ENCODE results near the gene LARGE2.
"Not testable (repeated sequence)": the region's sequence is repeated elsewhere in the genome, so short reads cannot be mapped to it uniquely, and the experiment has no call there.

The LARGE2 gene

GRCh38 chr11:45899448-45900174, 22.8 kb upstream of the LARGE2 start:
- no peak for DNase-seq (ENCODE audit: low read depth, low spot score)
- Histone ChIP-seq H3K9me3 (ENCODE audit: low read depth, low read length) (no peaks in the 10 kb centered on the region), H3K4me3 (peak overlapping the region; percentile 79), H3K9ac (ENCODE audit: insufficient read length) (no peak overlapping the region), H3K36me3 (ENCODE audit: insufficient read depth, low read length) (no peaks in the 10 kb centered on the region), H3K27ac (no peak overlapping the region)
- TF ChIP-seq POLR2AphosphoS5 (IDR thresholded peaks at IDR 0.05; ENCODE audit: borderline replicate concordance, low read depth, low read length) = no peak
- TF ChIP-seq EZH2 (IDR thresholded peaks at IDR 0.05) = no peak
- TF ChIP-seq FOXP2 (optimal IDR thresholded peaks at IDR 0.05; ENCODE audit: control extremely low read depth, extremely low read length, insufficient read depth) = no peak

DNA sequence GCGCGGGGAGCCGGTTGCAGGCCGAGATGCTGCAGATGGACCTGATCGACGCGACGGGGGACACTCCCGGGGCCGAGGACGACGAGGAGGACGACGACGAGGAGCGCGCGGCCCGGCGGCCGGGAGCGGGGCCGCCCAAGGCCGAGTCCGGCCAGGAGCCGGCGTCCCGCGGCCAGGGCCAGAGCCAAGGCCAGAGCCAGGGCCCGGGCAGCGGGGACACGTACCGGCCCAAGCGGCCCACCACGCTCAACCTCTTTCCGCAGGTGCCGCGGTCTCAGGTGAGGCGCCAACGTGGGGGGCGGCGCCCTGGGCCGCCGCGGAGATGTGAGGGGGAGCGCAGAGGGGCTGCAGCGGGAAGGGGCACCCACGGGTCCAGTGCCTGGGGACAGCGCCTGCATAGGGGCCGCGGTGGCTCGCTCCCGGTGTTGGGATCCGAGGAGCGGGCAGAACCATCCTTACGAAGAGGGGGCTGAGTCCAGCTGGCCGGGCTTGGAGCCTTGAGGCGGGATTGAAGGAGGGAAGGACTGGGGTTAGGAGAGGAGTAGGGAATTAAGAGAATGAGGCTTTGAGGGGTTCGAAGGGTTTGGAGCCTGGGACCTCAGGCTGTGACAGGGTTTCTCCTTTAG, 22.2 kb upstream of the LARGE2 start:
- H3K36me3 ChIP-seq (ENCODE audit: insufficient read depth, low read length); H3K9ac ChIP-seq (ENCODE audit: insufficient read length); DNase-seq (ENCODE audit: low read depth, low spot score); H3K9me3 ChIP-seq (ENCODE audit: low read depth, low read length); H3K27ac ChIP-seq: not testable (repeated sequence)
- H3K4me3 ChIP-seq = peak overlapping the region; percentile 79

- peak overlapping the region; percentile 79; the same call in 1 of the 2 replicates for H3K4me3 ChIP-seq
- DNase-seq (ENCODE audit: low read depth, low spot score) = no peak
- no peak for TF ChIP-seq EZH2 (IDR thresholded peaks at IDR 0.05)
- no peak overlapping the region for H3K9ac ChIP-seq (ENCODE audit: insufficient read length)
- H3K36me3 ChIP-seq (ENCODE audit: insufficient read depth, low read length) = no peaks in the 10 kb centered on the region
- no peak overlapping the region for H3K27ac ChIP-seq
- no peaks in the 10 kb centered on the region for H3K9me3 ChIP-seq (ENCODE audit: low read depth, low read length)
These were observed 21.4 kb upstream of the LARGE2 start for GRCh38 chr11:45900916-45901617.

- no peak overlapping the region for H3K9ac ChIP-seq (ENCODE audit: insufficient read length)
These were observed 20.8 kb upstream of the LARGE2 start for GRCh38 chr11:45901626-45902025.

GRCh38 chr11:45902452-45903380, 19.7 kb upstream of the LARGE2 start:
- Histone ChIP-seq H3K36me3 (ENCODE audit: insufficient read depth, low read length) (no peaks in the 10 kb centered on the region), H3K4me3 (no peak overlapping the region), H3K9me3 (ENCODE audit: low read depth, low read length) (no peaks in the 10 kb centered on the region), H3K27ac (no peak overlapping the region), H3K9ac (ENCODE audit: insufficient read length) (no peak overlapping the region)
- TF ChIP-seq EZH2 (IDR thresholded peaks at IDR 0.05) (no peak), POLR2AphosphoS5 (IDR thresholded peaks at IDR 0.05; ENCODE audit: borderline replicate concordance, low read depth, low read length) (no peak), FOXP2 (optimal IDR thresholded peaks at IDR 0.05; ENCODE audit: control extremely low read depth, extremely low read length, insufficient read depth) (no peak)
- no peak for DNase-seq (ENCODE audit: low read depth, low spot score)

More at GRCh38 chr11:45901626-45902025, 20.8 kb upstream of the LARGE2 start:
- Histone ChIP-seq H3K4me3 (no peak overlapping the region), H3K36me3 (ENCODE audit: insufficient read depth, low read length) (no peaks in the 10 kb centered on the region), H3K27ac (no peak overlapping the region), H3K9me3 (ENCODE audit: low read depth, low read length) (no peaks in the 10 kb centered on the region)
- DNase-seq (ENCODE audit: low read depth, low spot score) = no peak
- TF ChIP-seq POLR2AphosphoS5 (IDR thresholded peaks at IDR 0.05; ENCODE audit: borderline replicate concordance, low read depth, low read length) (no peak), EZH2 (IDR thresholded peaks at IDR 0.05) (no peak), FOXP2 (optimal IDR thresholded peaks at IDR 0.05; ENCODE audit: control extremely low read depth, extremely low read length, insufficient read depth) (no peak)

DNA sequence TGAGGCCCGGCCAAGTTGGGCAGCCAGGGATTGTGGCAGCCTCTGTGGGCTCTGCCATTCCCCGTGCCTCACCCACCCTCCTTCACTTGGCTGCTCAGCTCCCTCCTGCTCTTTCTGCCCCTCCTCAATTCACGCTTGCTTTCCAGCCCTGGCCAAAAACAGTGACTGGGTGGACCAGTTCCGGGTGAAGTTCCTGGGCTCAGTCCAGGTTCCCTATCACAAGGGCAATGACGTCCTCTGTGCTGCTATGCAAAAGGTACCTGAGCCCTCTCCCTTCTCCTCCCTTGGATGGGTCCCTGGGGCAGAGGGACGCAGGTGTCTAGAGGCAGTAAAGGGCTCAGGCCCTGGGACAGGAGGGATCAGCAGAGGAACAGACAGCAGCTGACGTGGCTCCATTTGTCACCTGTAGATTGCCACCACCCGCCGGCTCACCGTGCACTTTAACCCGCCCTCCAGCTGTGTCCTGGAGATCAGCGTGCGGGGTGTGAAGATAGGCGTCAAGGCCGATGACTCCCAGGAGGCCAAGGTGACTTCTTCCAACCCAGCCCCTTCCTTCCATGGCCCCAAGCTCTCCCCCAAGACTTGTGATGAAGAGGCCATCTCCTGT, 18.0 kb upstream of the LARGE2 start:
- DNase-seq (ENCODE audit: low read depth, low spot score) = no peak
- no peak overlapping the region for H3K4me3 ChIP-seq
- no peak overlapping the region for H3K27ac ChIP-seq
- no peak overlapping the region for H3K9ac ChIP-seq (ENCODE audit: insufficient read length)
- H3K36me3 ChIP-seq (ENCODE audit: insufficient read depth, low read length) = no peaks in the 10 kb centered on the region
- TF ChIP-seq EZH2 (IDR thresholded peaks at IDR 0.05) (no peak), FOXP2 (optimal IDR thresholded peaks at IDR 0.05; ENCODE audit: control extremely low read depth, extremely low read length, insufficient read depth) (no peak), POLR2AphosphoS5 (IDR thresholded peaks at IDR 0.05; ENCODE audit: borderline replicate concordance, low read depth, low read length) (no peak)
- H3K9me3 ChIP-seq (ENCODE audit: low read depth, low read length) = no peaks in the 10 kb centered on the region

DNA sequence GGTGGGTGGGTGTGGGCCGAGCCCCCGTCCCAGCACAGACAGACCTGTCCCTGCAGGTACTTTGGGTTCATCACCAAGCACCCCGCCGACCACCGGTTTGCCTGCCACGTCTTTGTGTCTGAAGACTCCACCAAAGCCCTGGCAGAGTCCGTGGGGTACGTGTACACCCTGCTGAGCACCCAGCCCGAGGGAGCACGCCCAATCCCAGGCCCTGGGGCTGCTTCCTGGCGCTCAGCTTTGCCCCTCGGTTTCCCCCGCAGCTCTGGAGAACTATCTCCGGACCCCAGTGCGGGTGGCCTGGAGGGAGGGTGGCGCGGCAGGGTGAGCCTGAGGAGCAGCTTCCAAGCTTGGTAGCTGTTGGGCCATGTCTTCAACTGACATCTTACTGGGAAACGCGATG, 17.4 kb upstream of the LARGE2 start:
- no peaks in the 10 kb centered on the region for H3K36me3 ChIP-seq (ENCODE audit: insufficient read depth, low read length)
- no peak overlapping the region for H3K27ac ChIP-seq
- no peak for DNase-seq (ENCODE audit: low read depth, low spot score)
- no peaks in the 10 kb centered on the region for H3K9me3 ChIP-seq (ENCODE audit: low read depth, low read length)
- TF ChIP-seq FOXP2 (optimal IDR thresholded peaks at IDR 0.05; ENCODE audit: control extremely low read depth, extremely low read length, insufficient read depth) = no peak
- no peak for TF ChIP-seq POLR2AphosphoS5 (IDR thresholded peaks at IDR 0.05; ENCODE audit: borderline replicate concordance, low read depth, low read length)
- H3K9ac ChIP-seq (ENCODE audit: insufficient read length) = no peak overlapping the region
- no peak overlapping the region for H3K4me3 ChIP-seq

DNA sequence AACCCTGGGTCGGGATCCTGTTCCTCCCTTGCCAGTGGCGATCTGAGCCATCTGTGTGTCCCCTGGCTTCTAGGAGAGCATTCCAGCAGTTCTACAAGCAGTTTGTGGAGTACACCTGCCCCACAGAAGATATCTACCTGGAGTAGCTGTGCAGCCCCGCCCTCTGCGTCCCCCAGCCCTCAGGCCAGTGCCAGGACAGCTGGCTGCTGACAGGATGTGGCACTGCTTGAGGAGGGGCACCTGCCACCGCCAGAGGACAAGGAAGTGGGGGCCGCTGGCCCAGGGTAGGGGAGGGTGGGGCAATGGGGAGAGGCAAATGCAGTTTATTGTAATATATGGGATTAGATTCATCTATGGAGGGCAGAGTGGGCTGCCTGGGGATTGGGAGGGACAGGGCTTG, 16.9 kb upstream of the LARGE2 start:
- not testable (repeated sequence) for H3K9ac ChIP-seq (ENCODE audit: insufficient read length); H3K9me3 ChIP-seq (ENCODE audit: low read depth, low read length); H3K36me3 ChIP-seq (ENCODE audit: insufficient read depth, low read length); H3K27ac ChIP-seq; DNase-seq (ENCODE audit: low read depth, low spot score); H3K4me3 ChIP-seq
